ENCODE data around the gene TTC7B. TPM values are rescaled to one million over a fixed set of nuclear protein-coding genes. Genes with fewer than 3 reads are reported as not detected.
"Not testable (repeated sequence)": the region's sequence is repeated elsewhere in the genome, so short reads cannot be mapped to it uniquely, and the experiment has no call there.

TTC7B gene
- total and polyA plus RNA-seq, 2 of the 13 experiments (the other 11 are each of a cell fraction or from before 2014, with no cell fraction given): 1.3 to 3.2 TPM

- not testable (repeated sequence) for FAIRE-seq
Measured at GRCh38 chr14:90838531-90838930, 22.3 kb upstream of the TTC7B start.

DNA sequence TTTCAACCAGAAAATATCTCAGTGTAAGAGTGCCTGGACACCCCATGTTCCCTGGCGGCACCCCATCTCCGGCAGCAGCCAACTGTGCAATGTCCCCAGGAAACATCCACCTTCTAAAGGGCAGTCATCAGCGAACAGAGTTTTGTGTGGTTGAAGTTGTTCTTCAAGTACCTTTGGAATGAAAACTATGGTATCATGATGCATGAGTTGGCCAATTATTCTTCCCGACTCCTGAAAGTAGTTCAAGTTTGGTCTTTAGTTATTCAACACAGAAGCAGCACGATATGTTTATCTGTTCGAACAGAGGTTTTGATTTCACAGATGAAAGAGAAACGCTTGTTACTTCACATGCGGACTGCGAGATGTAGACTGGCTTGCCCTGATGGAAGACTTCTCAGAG is 21.1 kb upstream of the TTC7B start:
- intact Hi-C loops (cut with micrococcal nuclease; ENCODE audit: unreplicated experiment) (no loop called here), in situ Hi-C loops (cut with HindIII; ENCODE audit: extremely low pct_ligation_motif_present, low pct_unique_long_range_greater_than_20kb) (no loop called here)
- Histone ChIP-seq H3K36me3 (replicated peaks in 1 of 2; ENCODE audit: control insufficient read depth in 1 of 2, insufficient read depth in 2 of 2, low read length in 2 of 2) (no peaks in the 10 kb centered on the region), H3K9me3 (ENCODE audit: low read length) (no peaks in the 10 kb centered on the region), H3K4me1 (ENCODE audit: insufficient read depth, low read length) (peaks cover 8% of the 10 kb centered on the region; the same call in 1 of the 2 replicates), H3K4me3 (replicated peaks in 1 of 3; ENCODE audit: insufficient read depth in 1 of 3, low read depth in 2 of 3, low read length in 3 of 3) (no peak overlapping the region), H3K27ac (ENCODE audit: extremely low read length, insufficient read depth, low read length) (no peak overlapping the region), H3K9ac (ENCODE audit: insufficient read depth, low read depth, low read length) (no peak overlapping the region), H3K79me2 (ENCODE audit: insufficient read depth, low read length) (no peaks in the 10 kb centered on the region), H4K20me1 (ENCODE audit: insufficient read depth, low read length) (no peaks in the 10 kb centered on the region), H2AFZ (ENCODE audit: low read length) (no peak overlapping the region), H3K4me2 (ENCODE audit: low read depth, low read length) (no peak overlapping the region), H3K27me3 (ENCODE audit: control insufficient read depth in 1 of 2, insufficient read depth in 2 of 2, low read length in 2 of 2) (no peaks in the 10 kb centered on the region; a peak in 1 of 5 replicates)
- FAIRE-seq (no peak), ATAC-seq (no peak), DNase-seq (ENCODE audit: low spot score) (no peak)
- no peak for TF ChIP-seq PAXIP1 (CRISPR knock-in tag; conservative IDR thresholded peaks at IDR 0.05)
- WGBS (ENCODE audit: low lambda C conversion rate): 48% methylated on average over 9 of the region's 9 CpGs
- CTCF ChIA-PET (ENCODE audit: low intra/inter-chr PET ratio, low total read pairs): no interaction called here
- POLR2A ChIA-PET: no interaction called here
- no TSS peak for BruUV-seq (replicated peaks)

More at GRCh38 chr14:90838531-90838930, 22.3 kb upstream of the TTC7B start:
- 43% methylated on average over 8 of the region's 8 CpGs for WGBS (ENCODE audit: low lambda C conversion rate)
- H3K27ac ChIP-seq (ENCODE audit: extremely low read length, insufficient read depth, low read length); H3K9me3 ChIP-seq (ENCODE audit: low read length); H3K4me2 ChIP-seq (ENCODE audit: low read depth, low read length); H3K27me3 ChIP-seq (ENCODE audit: control insufficient read depth in 1 of 2, insufficient read depth in 2 of 2, low read length in 2 of 2); POLR2A ChIA-PET; H3K9ac ChIP-seq (ENCODE audit: insufficient read depth, low read depth, low read length); CTCF ChIA-PET (ENCODE audit: low intra/inter-chr PET ratio, low total read pairs); ATAC-seq; H2AFZ ChIP-seq (ENCODE audit: low read length); BruUV-seq (replicated peaks); intact Hi-C loops (cut with micrococcal nuclease; ENCODE audit: unreplicated experiment); in situ Hi-C loops (cut with HindIII; ENCODE audit: extremely low pct_ligation_motif_present, low pct_unique_long_range_greater_than_20kb); H3K4me1 ChIP-seq (ENCODE audit: insufficient read depth, low read length); H3K79me2 ChIP-seq (ENCODE audit: insufficient read depth, low read length); DNase-seq (ENCODE audit: low spot score); H3K4me3 ChIP-seq (replicated peaks in 1 of 3; ENCODE audit: insufficient read depth in 1 of 3, low read depth in 2 of 3, low read length in 3 of 3); H4K20me1 ChIP-seq (ENCODE audit: insufficient read depth, low read length); H3K36me3 ChIP-seq (replicated peaks in 1 of 2; ENCODE audit: control insufficient read depth in 1 of 2, insufficient read depth in 2 of 2, low read length in 2 of 2): not testable (repeated sequence)
